WTC11 (cell line): ENCODE data around the gene CHTOP.

Experiments used
- ATF2 ChIP-seq: sonication (generic); formaldehyde crosslinking; IDR thresholded peaks from 2 replicates; pipeline ENCODE4 v1.8.1; 2022; ENCODE audit warnings: low read depth, missing genetic modification reagents, borderline replicate concordance
- CBFB ChIP-seq: sonication (generic); formaldehyde crosslinking; IDR thresholded peaks from 2 replicates; pipeline ENCODE4 v1.8.1; 2022; ENCODE audit warnings: mild to moderate bottlenecking, low read depth, missing genetic modification reagents
- CTCF ChIP-seq: fragments of 200-600 bp; IDR thresholded peaks from 2 replicates; pipeline ENCODE4 v1.8.0; 2022; ENCODE audit warnings: antibody characterized with exemption
- IRF2 ChIP-seq: sonication (generic); formaldehyde crosslinking; IDR thresholded peaks from 2 replicates; pipeline ENCODE4 v1.8.0; 2022; ENCODE audit warnings: low read depth, missing genetic modification reagents, borderline replicate concordance
- NR2C2 ChIP-seq: sonication (generic); formaldehyde crosslinking; IDR thresholded peaks from 2 replicates; pipeline ENCODE4 v1.8.0; 2022; ENCODE audit warnings: mild to moderate bottlenecking, missing genetic modification reagents
- ZBTB21 ChIP-seq: sonication (generic); formaldehyde crosslinking; IDR thresholded peaks from 2 replicates; pipeline ENCODE4 v1.8.1; 2023; ENCODE audit warnings: mild to moderate bottlenecking, missing genetic modification reagents, borderline replicate concordance
- ZNF512 ChIP-seq: sonication (generic); formaldehyde crosslinking; IDR thresholded peaks from 2 replicates; pipeline ENCODE4 v1.8.1; 2022; ENCODE audit warnings: missing genetic modification reagents, borderline replicate concordance

GRCh38 chr1:153633754-153634665, at the start of gene CHTOP:
- no peak for TF ChIP-seq NR2C2 (CRISPR knock-in tag)
- no peak for TF ChIP-seq CTCF
- TF ChIP-seq ZBTB21 (CRISPR knock-in tag): no peak; the same call in 1 of the 2 replicates
- TF ChIP-seq IRF2 (CRISPR knock-in tag): no peak
- TF ChIP-seq ZNF512 (CRISPR knock-in tag): no peak
- TF ChIP-seq CBFB (CRISPR knock-in tag): no peak
- no peak for TF ChIP-seq ATF2 (CRISPR knock-in tag)
